Globus pallidus (tissue), 1 donor: ENCODE measurements around the gene RAB7A.
"Not testable (repeated sequence)": the region's sequence is repeated elsewhere in the genome, so short reads cannot be mapped to it uniquely, and the experiment has no call there.

Source experiments
- DNase-seq: peaks from one replicate; pipeline ENCODE4 v3.0.0-alpha.2; 2015; ENCODE audit warnings: low spot score

RAB7A gene

GRCh38 chr3:128820252-128820839, 94.4 kb downstream of the RAB7A start:
- no peak for DNase-seq

- DNase-seq = no peak
Measured at GRCh38 chr3:128823008-128823407, 97.0 kb downstream of the RAB7A start.

- no peak for DNase-seq
Measured at GRCh38 chr3:128823631-128824030, 97.6 kb downstream of the RAB7A start.

GRCh38 chr3:128824132-128824850, 98.3 kb downstream of the RAB7A start:
- no peak for DNase-seq

GRCh38 chr3:128825117-128825725, 99.2 kb downstream of the RAB7A start:
- no peak for DNase-seq

- not testable (repeated sequence) for DNase-seq
Measured at GRCh38 chr3:128829087-128829486, 103.1 kb downstream of the RAB7A start.

GRCh38 chr3:128829925-128830625, 104.1 kb downstream of the RAB7A start:
- not testable (repeated sequence) for DNase-seq

- DNase-seq = not testable (repeated sequence)
Measured at GRCh38 chr3:128830762-128831161, 104.8 kb downstream of the RAB7A start.

- not testable (repeated sequence) for DNase-seq
Measured at GRCh38 chr3:128832979-128833378, 107.0 kb downstream of the RAB7A start.

GRCh38 chr3:128835096-128835495, 109.1 kb downstream of the RAB7A start:
- no peak for DNase-seq

- DNase-seq = no peak
Measured at GRCh38 chr3:128841926-128842920, 116.2 kb downstream of the RAB7A start.

GRCh38 chr3:128844502-128844901, 118.5 kb downstream of the RAB7A start:
- peak; percentile 44 for DNase-seq

- DNase-seq = no peak
Measured at GRCh38 chr3:128845119-128845777, 119.3 kb downstream of the RAB7A start.

- peak; percentile 80 for DNase-seq
Measured at GRCh38 chr3:128845778-128846485, 119.9 kb downstream of the RAB7A start.

- DNase-seq = no peak
Measured at GRCh38 chr3:128846486-128846891, 120.5 kb downstream of the RAB7A start.

- DNase-seq = no peak
Measured at GRCh38 chr3:128847666-128848370, 121.8 kb downstream of the RAB7A start.

- DNase-seq = no peak
Measured at GRCh38 chr3:128848936-128849335, 123.0 kb downstream of the RAB7A start.

GRCh38 chr3:128849911-128850455, 124.0 kb downstream of the RAB7A start:
- DNase-seq = no peak

GRCh38 chr3:128850544-128850943, 124.6 kb downstream of the RAB7A start:
- DNase-seq = no peak
